Muscle layer of duodenum (tissue), 2 donors: ENCODE data around the gene RNF115.
A peak's percentile ranks its signal among the peaks of the same experiment; 100 is the strongest.

Source experiments
- H3K27ac ChIP-seq: one replicate; pipeline ENCODE4 v1.7.0; 2013; ENCODE audit warnings: mild to moderate bottlenecking, low read length
- H3K27me3 ChIP-seq: one replicate; pipeline ENCODE4 v1.7.0; 2013; ENCODE audit warnings: low read depth, mild to moderate bottlenecking, control low read depth, low read length
- H3K36me3 ChIP-seq, 2 donors: one replicate each; pipeline ENCODE4 v1.7.0; 2013; ENCODE audit warnings: low read length in 2 of 2, control low read depth in 1 of 2, mild to moderate bottlenecking in 1 of 2; ENCODE audit not compliant: insufficient read depth in 2 of 2, control insufficient read depth in 1 of 2
- H3K4me1 ChIP-seq, 2 donors: one replicate each; pipeline ENCODE4 v1.7.0; 2013; ENCODE audit warnings: low read length in 2 of 2, mild to moderate bottlenecking in 2 of 2, control low read depth in 1 of 2, moderate library complexity in 1 of 2; ENCODE audit not compliant: insufficient read depth in 2 of 2, control insufficient read depth in 1 of 2
- H3K4me3 ChIP-seq, 2 donors: one replicate each; pipeline ENCODE4 v1.7.0; 2013; ENCODE audit warnings: low read length in 2 of 2, low read depth in 1 of 2, mild to moderate bottlenecking in 1 of 2
- H3K9me3 ChIP-seq, 2 donors: one replicate each; pipeline ENCODE4 v1.7.0; 2013; ENCODE audit warnings: low read length in 2 of 2, control low read depth in 1 of 2, mild to moderate bottlenecking in 1 of 2; ENCODE audit not compliant: control insufficient read depth in 1 of 2
- donor health status: healthy.

Gene RNF115

GRCh38 chr1:145823565-145824498 lies at the start of gene RNF115, which contains the start of gene POLR3C:
RNF115 (minus strand) TSS chr1:145824095; CDS start chr1:145823873, 222 bp downstream.
POLR3C (plus strand) TSS chr1:145824200; CDS start chr1:145825777, 1,577 bp downstream.
- Histone ChIP-seq H3K27me3 (no peaks in the 10 kb centered on the region), H3K4me3 (peak within 1 kb of the TSS; percentile 84 to 98), H3K9me3 (no peaks in the 10 kb centered on the region), H3K27ac (peak within 1 kb of the TSS; percentile 94), H3K4me1 (peaks cover 0 to 11% of the 10 kb centered on the region in 2 donors), H3K36me3 (peaks cover 24 to 29% of the 10 kb centered on the region in 2 donors)

GRCh38 chr1:145871994-145872924 lies 48.4 kb upstream of the RNF115 start:
- no peaks in the 10 kb centered on the region for H3K27me3 ChIP-seq
- H3K4me3 ChIP-seq: peak overlapping the region; percentile 68 to 70
- H3K27ac ChIP-seq: peak overlapping the region; percentile 63
- H3K36me3 ChIP-seq: no peaks in the 10 kb centered on the region
- peaks cover 0 to 14% of the 10 kb centered on the region in 2 donors for H3K4me1 ChIP-seq
- H3K9me3 ChIP-seq: no peaks in the 10 kb centered on the region

GRCh38 chr1:145868232-145868631 lies 44.3 kb upstream of the RNF115 start:
- no peak overlapping the region for H3K27ac ChIP-seq
- H3K4me3 ChIP-seq: no peak overlapping the region

GRCh38 chr1:145863282-145864018 lies 39.6 kb upstream of the RNF115 start:
- no peaks in the 10 kb centered on the region for H3K9me3 ChIP-seq
- no peak overlapping the region for H3K4me3 ChIP-seq
- H3K27ac ChIP-seq: no peak overlapping the region
- H3K4me1 ChIP-seq: peaks cover 3 to 6% of the 10 kb centered on the region in 2 donors
- H3K27me3 ChIP-seq: no peaks in the 10 kb centered on the region
- H3K36me3 ChIP-seq: no peaks in the 10 kb centered on the region

More at GRCh38 chr1:145868232-145868631, 44.3 kb upstream of the RNF115 start:
- Histone ChIP-seq H3K36me3 (no peaks in the 10 kb centered on the region), H3K9me3 (no peaks in the 10 kb centered on the region), H3K27me3 (no peaks in the 10 kb centered on the region), H3K4me1 (peaks cover 0 to 14% of the 10 kb centered on the region in 2 donors)

- H3K4me1 ChIP-seq: peaks cover 14 to 22% of the 10 kb centered on the region in 2 donors
- H3K4me3 ChIP-seq: peak overlapping the region; percentile 88 to 98
- H3K9me3 ChIP-seq: no peaks in the 10 kb centered on the region
- H3K27me3 ChIP-seq: no peaks in the 10 kb centered on the region
- H3K36me3 ChIP-seq: peaks cover 12 to 25% of the 10 kb centered on the region in 2 donors
- peak overlapping the region; percentile 76 for H3K27ac ChIP-seq
Measured at GRCh38 chr1:145859491-145860023, 35.7 kb upstream of the RNF115 start.

- H3K27me3 ChIP-seq: no peaks in the 10 kb centered on the region
- peaks cover 18 to 30% of the 10 kb centered on the region in 2 donors for H3K36me3 ChIP-seq
- H3K9me3 ChIP-seq: no peaks in the 10 kb centered on the region
- peak within 1 kb of the TSS; percentile 88 to 98 for H3K4me3 ChIP-seq
- H3K4me1 ChIP-seq: peaks cover 14 to 22% of the 10 kb centered on the region in 2 donors
- peak within 1 kb of the TSS; percentile 76 for H3K27ac ChIP-seq
Measured at GRCh38 chr1:145858901-145859490, 35.1 kb upstream of the RNF115 start, which contains the start of gene PIAS3. PIAS3 (minus strand) TSS chr1:145859081; CDS start chr1:145858990, 91 bp downstream.

GRCh38 chr1:145858238-145858900 lies 34.5 kb upstream of the RNF115 start:
- peak overlapping the region; percentile 88 to 98 for H3K4me3 ChIP-seq
- H3K27me3 ChIP-seq: no peaks in the 10 kb centered on the region
- peaks cover 14 to 22% of the 10 kb centered on the region in 2 donors for H3K4me1 ChIP-seq
- H3K27ac ChIP-seq: no peak overlapping the region
- H3K9me3 ChIP-seq: no peaks in the 10 kb centered on the region
- H3K36me3 ChIP-seq: peaks cover 24 to 36% of the 10 kb centered on the region in 2 donors

- Histone ChIP-seq H3K4me3 (no peak overlapping the region), H3K36me3 (peaks cover 24 to 41% of the 10 kb centered on the region in 2 donors), H3K27ac (no peak overlapping the region), H3K27me3 (no peaks in the 10 kb centered on the region), H3K4me1 (peaks cover 14 to 22% of the 10 kb centered on the region in 2 donors), H3K9me3 (no peaks in the 10 kb centered on the region)
Measured at GRCh38 chr1:145857170-145857569, 33.3 kb upstream of the RNF115 start.

- Histone ChIP-seq H3K36me3 (peaks cover 32 to 56% of the 10 kb centered on the region in 2 donors), H3K9me3 (no peaks in the 10 kb centered on the region)
Measured at GRCh38 chr1:145855426-145855948, 31.6 kb upstream of the RNF115 start.

More at GRCh38 chr1:145855426-145855948, 31.6 kb upstream of the RNF115 start:
- no peaks in the 10 kb centered on the region for H3K27me3 ChIP-seq
- no peak overlapping the region for H3K4me3 ChIP-seq
- H3K4me1 ChIP-seq: peaks cover 14 to 22% of the 10 kb centered on the region in 2 donors
- no peak overlapping the region for H3K27ac ChIP-seq
